ENCODE data around the gene GPR176.

DNA sequence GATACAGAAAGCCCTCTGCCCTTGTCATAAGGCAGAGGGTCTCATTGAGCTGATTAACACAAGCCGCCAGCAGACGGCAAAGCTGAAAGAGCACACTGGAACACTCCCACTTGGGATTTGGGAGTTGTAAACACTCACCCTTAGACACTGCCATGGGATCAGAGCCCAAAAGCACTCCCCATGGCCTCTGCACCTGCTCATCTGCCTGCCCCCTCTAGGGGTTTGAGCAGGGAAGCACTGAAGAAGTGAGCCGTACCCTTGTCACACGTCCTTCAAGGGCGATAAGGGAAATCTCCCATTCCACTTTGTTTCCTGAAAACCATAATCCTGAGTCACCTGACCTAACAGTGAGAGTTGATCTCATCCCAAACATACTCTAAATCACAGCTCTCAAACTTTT is 152.1 kb downstream of the GPR176 start:
- TF ChIP-seq, protein P1, sequence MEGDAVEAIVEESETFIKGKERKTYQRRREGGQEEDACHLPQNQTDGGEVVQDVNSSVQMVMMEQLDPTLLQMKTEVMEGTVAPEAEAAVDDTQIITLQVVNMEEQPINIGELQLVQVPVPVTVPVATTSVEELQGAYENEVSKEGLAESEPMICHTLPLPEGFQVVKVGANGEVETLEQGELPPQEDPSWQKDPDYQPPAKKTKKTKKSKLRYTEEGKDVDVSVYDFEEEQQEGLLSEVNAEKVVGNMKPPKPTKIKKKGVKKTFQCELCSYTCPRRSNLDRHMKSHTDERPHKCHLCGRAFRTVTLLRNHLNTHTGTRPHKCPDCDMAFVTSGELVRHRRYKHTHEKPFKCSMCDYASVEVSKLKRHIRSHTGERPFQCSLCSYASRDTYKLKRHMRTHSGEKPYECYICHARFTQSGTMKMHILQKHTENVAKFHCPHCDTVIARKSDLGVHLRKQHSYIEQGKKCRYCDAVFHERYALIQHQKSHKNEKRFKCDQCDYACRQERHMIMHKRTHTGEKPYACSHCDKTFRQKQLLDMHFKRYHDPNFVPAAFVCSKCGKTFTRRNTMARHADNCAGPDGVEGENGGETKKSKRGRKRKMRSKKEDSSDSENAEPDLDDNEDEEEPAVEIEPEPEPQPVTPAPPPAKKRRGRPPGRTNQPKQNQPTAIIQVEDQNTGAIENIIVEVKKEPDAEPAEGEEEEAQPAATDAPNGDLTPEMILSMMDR (IDR thresholded peaks at IDR 0.05; ENCODE audit: poor library complexity, severe bottlenecking) = no peak
- TF ChIP-seq RAD21 (conservative IDR thresholded peaks at IDR 0.05) (no peak), POLR2AphosphoS5 (IDR thresholded peaks at IDR 0.05) (no peak)
